HuH-7.5 (cell line): Measurements from ENCODE around the gene CADM1.
"Not testable (repeated sequence)": the region's sequence is repeated elsewhere in the genome, so short reads cannot be mapped to it uniquely, and the experiment has no call there.

Experiments
- DNase-seq: peaks from one replicate; pipeline ENCODE4 v3.0.0; 2011; ENCODE audit warnings: low spot score

Gene CADM1

DNA sequence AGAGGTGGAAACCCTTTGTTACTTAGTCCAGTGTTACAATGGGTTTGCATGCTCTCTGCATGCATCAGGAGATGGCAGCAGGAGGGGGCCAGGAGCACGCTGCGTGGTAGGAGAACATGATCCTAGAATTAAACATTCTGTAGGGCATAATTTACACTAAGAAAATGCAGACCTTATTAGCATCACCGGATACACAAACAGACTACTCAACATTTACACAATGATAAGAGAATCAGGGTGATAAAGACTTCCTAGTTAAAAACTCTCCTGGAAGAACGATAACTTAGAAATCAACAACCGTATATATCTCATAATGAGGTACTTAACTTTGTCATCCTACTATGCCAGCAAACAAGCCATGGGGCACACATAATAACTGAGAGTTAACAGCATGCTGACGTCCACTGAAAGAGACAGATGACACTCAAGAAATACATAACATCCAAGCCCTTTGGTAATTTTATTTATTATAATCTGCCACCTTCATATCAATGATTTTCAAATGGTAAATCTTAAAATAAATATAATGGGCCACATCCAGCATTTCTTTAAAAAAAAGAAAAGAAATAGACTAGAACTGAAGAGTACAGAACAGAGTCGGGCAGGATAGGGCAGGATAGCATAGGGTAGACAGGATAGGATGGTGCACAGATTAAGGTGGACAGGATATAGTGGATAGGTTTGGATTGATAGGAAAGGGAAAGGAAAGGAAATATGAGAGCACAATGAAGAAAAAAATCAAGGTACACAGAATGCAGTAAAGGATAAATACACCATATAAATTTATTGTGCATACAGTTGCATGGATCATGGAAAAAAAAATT lies 27.5 kb downstream of the CADM1 start:
- DNase-seq, result no peak

DNA sequence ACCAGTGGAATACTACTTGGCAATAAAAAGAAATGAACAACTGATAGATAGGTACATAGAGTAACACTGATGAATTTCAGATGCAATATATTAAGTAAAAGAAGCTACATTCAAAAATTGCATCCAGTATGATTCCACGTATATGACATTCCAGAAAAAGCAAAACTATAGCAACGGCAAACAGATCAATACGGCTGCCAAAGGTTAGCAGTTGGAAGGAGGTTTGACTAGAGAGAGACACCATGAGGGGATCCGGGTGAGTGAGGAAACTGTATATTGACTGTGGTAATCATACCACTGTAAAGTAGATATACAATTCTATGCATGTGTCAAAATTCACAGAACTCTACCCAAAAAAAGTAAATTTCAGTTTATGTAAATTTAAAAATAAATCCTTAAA lies 28.7 kb downstream of the CADM1 start:
- DNase-seq, result no peak

DNA sequence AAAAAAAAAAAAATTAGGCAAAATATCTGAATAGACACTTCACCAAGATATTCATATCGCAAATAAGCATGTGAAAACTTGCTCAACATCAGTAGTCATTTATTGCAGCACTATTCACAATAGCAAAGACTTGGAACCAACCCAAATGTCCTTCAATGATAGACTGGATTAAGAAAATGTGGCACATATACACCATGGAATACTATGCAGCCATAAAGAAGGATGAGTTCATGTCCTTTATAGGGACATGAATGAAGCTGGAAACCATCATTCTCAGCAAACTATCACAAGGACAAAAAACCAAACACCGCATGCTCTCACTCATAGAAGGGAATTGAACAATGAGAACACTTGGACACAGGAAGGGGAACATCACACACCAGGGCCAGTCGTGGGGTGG lies 29.9 kb downstream of the CADM1 start:
- not testable (repeated sequence) for DNase-seq

DNA sequence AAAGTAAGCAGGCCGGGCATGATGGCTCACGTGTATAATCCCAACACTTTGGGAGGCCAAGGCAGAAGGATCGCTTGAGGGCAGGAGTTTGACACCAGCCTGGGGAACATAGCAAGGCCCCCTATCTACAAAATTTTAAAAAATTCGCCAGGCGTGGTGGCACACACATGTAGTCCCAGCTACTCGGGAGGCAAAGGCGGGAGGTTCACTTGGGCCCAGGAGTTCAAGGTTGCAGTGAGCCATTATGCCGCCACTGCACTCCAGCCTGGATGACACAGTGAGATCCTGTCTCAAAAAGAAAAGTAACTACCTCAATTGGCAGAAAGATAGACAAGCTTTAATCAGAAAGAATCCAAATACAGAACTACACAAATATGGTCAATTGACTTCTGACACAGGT lies 31.0 kb downstream of the CADM1 start:
- no peak for DNase-seq

DNA sequence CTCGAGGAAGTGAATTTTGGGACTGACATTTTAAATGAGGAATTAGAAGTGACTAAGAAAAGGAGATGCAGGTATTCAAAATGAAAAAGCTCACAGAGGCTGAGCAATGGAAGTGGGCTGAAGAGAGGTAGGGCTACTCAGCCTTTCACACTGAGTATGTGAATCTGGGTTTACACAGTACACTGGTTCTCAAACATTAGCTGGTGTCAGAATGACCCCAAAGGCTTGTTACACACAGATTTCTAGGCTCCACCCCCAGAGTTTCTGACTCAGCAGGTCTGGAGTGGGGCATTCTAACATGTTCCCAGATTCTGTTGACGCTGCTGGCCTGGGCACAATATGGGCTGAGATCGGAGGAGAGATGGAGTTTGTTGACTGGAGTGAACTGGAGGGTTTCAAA lies 32.8 kb downstream of the CADM1 start:
- no peak for DNase-seq

DNA sequence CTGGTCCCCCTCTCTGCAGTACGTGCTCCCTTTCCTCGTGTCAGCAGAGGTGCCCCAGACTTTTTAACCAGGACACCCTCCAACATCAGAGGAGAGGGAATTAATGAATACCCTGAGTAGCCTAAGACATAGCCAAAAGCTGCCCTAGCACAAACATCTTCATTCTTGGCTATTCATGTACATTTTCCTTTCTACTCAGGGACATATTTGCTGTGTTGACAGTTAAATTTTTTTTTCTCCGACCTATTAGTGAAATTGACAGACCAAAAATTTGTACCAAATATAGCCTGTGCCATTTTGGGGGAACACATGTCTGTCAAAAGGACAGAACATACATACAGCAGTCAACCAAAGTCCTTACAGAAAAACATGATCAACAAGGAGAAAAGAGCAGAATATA lies 33.3 kb downstream of the CADM1 start:
- no peak for DNase-seq

DNA sequence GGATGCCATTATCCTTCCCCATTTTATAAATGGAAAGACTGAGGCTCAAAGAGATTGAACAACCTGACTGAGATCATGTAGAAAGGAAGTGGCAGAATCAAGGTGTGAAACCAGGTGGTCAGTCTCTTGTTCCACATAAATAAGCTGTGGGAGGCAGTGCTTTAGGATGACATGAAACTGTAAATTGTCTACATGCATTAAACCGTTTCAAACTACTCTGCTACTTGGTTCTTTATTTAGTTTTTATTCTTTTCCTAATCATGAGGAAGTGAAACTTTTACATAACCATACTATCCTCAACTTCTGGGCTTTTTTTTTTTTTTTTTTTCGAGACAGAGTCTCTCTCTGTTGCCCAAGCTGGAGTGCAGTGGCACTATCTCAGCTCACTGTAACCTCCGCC lies 34.9 kb downstream of the CADM1 start:
- no peak for DNase-seq

DNA sequence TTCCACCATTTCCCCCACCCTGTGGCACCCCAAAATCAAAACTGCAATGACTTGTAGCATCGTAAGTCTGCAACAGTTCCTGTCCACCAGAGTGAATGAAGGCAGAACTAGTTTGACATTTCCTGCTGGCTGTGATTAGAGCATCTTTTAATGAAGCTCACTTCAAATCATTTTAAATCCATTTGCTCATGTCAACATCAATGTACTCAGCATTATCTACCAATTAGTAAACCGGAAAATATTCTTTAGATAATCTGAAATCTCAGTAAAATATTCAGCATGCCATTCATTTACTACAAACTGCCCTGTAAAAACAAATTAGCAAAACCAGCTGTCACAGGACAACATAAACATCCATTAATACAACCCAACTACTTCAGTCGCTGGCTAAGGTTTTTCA lies 38.1 kb downstream of the CADM1 start:
- DNase-seq, result no peak

DNA sequence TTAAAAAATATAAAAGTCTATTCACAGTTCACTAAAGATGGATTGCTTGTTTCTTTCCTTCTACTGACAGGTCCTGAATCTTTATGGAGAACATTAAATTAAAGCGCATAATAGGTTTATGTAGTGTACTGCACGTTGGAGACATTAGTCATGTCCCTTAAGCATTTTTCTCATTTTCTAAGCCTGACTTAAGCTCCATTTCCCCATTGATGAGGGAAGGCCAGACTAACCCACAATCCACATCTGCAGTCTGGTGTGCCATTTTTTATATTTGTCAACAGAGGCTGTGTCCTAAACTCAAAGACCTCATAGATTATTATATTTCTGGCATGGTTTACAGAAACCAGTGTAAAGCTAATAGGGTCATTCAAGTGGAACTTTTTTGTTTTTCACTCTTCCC lies 39.9 kb downstream of the CADM1 start:
- DNase-seq, result no peak

DNA sequence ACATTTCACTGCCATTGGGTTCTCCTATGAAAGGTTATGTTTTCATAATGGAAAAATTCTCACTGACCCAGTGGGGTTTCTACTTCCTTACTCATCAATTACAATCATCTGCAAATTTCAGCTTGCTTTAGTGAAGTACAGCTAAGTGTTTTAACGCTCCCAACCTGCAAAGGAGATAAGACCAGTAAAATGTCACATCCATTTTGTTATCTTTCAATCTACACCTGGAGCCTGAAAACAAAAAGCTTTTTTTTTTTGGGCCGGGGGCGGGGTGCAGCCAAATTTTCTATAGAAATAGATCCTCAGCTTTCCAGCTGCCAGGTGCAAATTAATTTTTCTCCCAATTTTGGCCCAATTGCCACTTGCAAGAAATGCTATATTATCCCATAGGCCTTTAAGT lies 40.6 kb downstream of the CADM1 start:
- DNase-seq, result no peak

DNA sequence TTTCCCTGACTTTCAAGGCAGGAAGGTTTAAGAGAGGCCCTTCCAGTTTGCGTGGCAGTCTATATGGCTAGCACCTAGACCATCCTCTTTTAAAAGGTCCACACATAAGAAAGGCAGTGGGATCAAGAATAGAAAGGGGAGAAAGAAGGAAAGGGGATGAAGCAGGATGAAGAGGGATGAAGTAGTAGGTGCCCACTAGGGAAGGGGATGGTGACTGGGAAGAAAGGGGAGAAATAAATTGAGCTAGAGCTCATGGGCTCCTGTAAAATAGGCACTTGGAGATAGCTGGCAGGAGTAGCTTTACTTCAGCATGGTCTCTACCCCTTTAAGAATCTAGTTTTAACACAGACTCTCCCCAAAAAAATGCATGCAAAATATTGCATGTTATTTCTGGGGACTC lies 41.5 kb downstream of the CADM1 start:
- DNase-seq, result no peak

DNA sequence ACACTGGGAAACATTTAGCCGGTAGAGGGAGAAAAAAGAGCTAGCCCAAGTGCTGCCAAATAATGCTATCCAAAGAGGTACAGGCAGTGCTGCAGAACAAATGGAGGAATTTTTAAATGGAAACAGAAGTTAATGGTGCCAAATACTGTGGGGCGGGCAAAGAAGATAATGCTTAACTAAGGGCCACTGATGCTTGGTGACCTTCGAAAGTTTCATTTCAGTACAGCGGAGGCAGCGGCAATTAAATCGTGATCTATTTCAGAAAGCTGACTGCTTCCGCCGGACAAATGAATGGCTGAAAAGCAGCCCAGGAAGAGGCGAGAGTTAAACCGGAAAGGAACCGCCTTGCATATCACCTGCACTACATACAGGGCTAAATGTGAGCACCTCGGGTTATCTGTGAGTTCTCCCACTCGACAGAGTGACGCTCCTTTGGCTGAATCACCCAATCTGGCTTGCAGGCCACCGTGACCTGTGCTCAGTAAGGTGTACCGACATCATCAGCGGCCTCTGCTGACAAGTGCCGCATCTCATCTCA lies 42.1 kb downstream of the CADM1 start:
- DNase-seq, result no peak

DNA sequence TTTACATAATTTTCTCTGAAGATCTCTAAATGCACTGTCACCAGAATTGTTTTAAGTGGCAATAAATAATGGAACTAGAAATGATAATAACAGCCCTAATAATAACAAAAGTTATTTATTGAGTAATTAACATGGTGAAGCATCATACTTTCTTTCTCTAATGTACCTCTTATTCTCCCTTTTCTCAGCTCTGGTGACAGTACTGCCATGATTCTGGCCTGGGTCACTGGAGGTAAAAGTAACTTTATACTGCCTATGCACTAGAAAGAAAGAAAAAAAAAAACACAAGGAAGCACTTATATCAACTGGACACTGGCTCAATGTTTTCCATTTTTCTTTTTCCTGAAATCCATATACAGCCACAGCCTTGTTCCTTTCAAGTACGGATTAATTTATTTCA lies 43.7 kb downstream of the CADM1 start:
- DNase-seq, result no peak

DNA sequence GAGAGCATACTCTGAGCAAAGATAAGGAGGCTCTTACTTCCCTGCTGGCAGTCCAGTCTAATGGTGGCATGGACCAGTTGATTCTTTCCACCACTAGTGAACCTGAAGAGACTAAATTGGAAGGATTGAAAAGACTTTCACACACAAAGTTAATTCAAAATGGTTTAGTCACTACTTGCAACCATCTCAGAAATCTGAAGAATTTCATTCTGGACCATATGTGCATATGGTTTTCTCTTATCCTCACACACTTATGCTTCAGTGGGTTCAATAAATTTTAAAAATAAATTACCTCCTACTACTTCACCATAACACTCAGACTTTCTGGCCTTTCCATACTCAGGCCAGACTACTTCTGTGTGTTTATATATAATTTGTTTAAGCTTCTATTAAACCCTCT lies 44.7 kb downstream of the CADM1 start:
- DNase-seq, result no peak

DNA sequence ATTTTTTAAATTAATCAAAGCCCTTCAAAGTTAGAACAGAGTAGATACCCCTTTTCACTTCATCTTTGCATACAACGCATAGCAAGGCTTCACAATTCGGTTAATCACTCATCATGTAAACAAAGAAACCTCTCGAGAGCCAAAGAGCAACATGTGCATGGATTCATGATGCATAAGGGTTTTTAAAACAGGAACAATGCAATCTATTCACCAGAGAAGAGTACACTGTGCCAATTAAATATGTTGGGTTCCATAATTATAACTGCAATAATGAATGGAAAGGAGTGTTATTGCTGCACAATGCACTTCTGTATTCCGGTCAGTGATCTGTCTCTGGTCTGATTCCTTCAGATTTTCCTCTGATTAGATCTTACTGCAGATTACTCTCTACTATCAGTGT lies 45.3 kb downstream of the CADM1 start:
- no peak for DNase-seq

DNA sequence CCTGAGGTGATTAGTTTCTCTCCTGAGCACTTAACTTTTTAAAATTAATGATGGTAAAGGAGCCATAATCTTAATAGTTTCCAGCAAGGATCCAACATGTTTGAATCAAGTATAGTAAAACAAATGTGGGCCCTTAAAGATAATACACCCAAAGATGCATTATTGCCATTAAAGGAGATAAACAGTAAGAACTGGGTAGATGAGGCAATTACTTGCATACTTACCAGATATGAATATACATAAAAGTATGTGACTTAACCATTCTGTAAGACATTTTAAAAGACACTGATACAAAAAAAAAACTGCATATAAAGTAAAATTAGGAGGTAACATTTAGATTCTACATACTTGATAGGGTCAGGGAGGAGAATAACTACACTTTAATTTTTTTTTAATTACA lies 48.2 kb downstream of the CADM1 start:
- no peak for DNase-seq

DNA sequence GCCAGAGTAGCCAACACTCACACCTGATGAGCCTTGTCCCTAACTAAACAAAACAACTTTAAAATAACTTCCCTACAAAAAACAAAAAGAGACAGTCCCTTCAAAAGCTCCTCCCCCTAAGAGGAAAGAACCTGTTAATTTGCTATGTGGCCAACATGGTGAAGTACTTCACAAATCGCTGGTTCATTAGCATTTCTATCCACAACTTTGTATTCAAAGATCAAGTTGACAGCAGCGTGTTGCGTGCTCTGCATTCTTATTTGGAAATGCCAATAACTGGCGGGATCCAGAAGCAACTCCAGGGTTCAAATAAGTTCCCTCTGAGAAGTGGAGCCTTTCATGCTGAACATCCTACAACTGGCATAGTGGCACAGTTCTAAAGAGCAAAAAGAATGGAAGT lies 48.6 kb downstream of the CADM1 start:
- DNase-seq, result no peak

DNA sequence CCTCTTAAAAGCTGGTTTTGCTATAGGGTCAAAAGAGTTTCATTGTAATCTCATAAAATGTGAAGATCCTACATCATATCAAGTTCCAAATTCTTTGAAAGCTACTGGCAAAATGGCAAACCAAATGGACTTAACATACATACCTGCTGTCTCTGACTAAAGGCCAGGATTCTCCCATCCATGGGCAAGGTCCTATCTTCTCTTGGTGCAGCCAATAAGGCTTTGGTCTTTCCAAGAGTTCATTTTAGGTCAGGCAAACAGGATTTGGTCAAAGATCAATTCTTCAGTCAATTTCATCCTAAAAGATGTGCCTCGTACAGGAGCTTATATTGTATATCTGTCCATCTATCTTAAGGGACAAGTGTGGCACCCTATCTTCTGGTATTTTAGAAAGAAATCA lies 49.7 kb downstream of the CADM1 start:
- DNase-seq, result no peak

DNA sequence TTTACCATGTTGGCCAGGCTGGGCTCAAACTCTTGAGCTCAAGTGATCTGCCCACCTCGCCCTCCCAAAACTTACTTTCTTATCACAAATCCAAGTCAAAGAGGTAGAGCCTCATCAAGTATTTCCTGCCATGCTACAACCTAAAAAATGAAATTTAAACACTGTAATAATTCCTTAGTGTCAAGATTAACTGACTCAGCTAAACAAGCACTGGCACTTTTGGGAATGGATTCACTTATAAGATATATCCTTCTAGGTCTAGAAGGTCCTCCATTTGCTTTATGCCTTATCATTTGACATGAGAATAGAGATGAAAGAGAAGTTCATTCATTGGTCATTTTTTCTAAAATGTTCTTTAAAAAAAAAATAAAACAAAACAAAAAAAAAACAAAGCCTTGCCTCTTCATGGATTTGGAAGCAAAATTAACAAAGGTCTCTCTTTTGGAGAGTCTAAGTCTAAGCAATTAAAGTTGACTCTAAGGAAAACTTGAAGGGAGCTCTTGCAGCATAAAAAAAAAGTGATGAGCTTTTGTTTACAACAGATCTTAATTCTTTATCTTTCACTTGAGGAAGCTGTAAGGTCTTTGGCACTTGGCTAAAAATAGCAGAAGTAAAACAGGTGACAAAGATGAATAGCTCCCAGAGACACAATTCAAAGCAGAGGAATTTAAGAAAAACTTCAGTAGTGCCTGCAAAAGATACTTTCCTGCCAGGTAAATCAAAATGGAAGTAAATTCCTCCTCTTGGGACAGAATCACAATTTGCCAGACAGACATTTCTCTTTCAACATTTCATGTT lies 50.3 kb downstream of the CADM1 start:
- DNase-seq, result no peak

DNA sequence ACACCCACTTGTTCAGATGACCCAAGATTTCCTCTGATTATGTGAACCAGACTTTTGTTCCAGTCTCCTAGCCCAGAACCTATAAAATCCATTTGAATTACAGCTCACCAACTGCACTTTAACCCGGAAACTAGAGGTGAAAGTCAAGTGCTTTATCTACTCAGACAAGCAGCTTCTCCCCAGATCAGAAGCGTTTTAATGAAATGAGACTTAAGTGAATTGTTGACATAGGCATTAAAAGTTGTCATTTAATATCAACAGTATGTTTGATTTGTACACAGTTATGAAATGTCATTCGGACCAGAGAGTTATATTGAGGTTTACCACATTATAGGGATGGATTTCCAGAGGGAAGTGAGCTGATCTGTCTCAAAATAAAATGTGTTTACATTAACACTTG lies 52.0 kb downstream of the CADM1 start:
- DNase-seq, result no peak

DNA sequence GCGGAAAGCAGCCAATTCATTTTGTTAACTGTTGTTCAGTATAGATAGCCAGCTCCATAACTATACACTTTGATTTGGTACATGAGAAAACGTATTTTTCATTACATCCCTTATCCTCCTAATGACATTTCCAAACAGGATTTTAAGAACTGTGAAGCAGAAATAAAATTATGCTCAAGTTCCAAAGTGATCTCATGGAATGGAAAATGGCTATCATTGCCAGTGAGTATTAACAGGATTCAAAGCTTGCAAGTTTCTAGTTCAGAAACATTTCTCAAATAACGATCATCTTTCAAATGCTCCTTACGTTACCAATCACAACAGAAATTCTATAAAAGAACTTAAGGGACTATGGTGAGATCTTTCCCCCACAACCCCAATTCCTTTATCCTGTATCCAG lies 53.7 kb downstream of the CADM1 start:
- DNase-seq, result no peak

DNA sequence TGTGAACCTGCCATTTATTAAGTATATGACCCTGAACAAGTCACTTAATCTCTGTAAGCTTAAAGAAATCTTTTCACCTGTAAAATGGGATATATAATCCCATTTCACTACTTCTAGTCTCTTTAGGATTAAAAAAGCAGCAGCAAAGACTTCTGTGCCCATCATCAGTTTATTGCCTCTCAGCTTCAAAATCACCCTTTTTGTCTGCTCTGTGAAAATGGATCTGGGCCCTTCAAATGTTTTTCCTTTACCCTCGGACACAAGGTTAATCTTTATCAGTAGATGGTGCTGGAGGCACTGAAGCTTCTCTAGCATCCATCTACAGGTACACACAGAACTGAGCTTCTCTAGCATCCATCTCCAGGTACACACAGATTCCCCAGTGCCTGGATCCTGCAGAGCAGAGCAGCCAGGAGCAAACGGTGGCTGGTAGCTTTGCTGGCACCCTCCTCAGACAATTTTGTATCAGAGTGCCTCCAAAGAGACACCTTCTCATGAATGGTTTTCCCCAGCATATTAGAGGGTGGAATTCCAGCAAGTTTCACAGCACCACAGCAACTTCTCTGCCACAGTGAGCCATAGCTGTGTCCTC lies 56.8 kb downstream of the CADM1 start:
- DNase-seq, result no peak

DNA sequence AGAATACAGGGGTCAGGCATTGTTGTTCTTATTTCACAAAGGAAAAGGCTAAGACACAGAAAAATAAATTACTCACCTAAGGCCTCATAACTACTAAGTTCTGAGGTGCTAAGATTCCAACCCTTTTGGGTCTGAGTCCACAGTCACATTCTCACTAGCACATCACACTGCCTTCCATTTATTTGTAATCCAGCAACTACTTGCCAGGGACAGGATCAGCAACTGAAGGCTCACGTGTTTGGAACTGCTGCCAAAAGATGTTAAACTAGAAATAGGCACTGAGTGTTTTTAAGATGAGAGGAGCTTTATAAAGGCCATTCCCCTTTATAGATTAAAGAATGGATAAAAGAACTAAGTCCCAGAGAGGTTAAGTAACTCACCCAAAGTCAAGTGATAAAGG lies 58.0 kb downstream of the CADM1 start:
- DNase-seq, result no peak
